Osteocyte (in vitro differentiated cells): ENCODE results near the gene SENP2. TPM values are rescaled to one million over a fixed set of nuclear protein-coding genes. Genes with fewer than 3 reads are reported as not detected.

Experiments used
- DNase-seq: peaks from one replicate; pipeline ENCODE4 v3.0.0; 2021; ENCODE audit warnings: mixed read lengths; ENCODE audit not compliant: unreplicated experiment; ENCODE audit errors: extremely low spot score
- H3K27ac Mint-ChIP-seq: one replicate; pipeline ENCODE4 v1.8.0; 2021; ENCODE audit warnings: mild to moderate bottlenecking, mixed read lengths; ENCODE audit not compliant: unreplicated experiment
- H3K27me3 Mint-ChIP-seq: one replicate; pipeline ENCODE4 v1.8.0; 2021; ENCODE audit warnings: mixed read lengths; ENCODE audit not compliant: unreplicated experiment
- H3K36me3 Mint-ChIP-seq: one replicate; pipeline ENCODE4 v1.8.0; 2021; ENCODE audit warnings: mixed read lengths; ENCODE audit not compliant: unreplicated experiment
- H3K4me1 Mint-ChIP-seq: one replicate; pipeline ENCODE4 v1.8.0; 2021; ENCODE audit warnings: mixed read lengths; ENCODE audit not compliant: unreplicated experiment
- H3K4me3 Mint-ChIP-seq: one replicate; pipeline ENCODE4 v1.8.0; 2021; ENCODE audit warnings: mild to moderate bottlenecking, moderate library complexity, mixed read lengths; ENCODE audit not compliant: unreplicated experiment
- H3K9me3 Mint-ChIP-seq: one replicate; pipeline ENCODE4 v1.8.0; 2021; ENCODE audit warnings: mixed read lengths; ENCODE audit not compliant: unreplicated experiment
- total RNA-seq: library from RNA; stranded (reverse); gene quantifications from 2 replicates; pipeline ENCODE4 v1.2.1, GENCODE V29; 2021
- TF ChIP-seq, protein P1 (sequence below): fragments of 200-600 bp; sonication (generic); IDR thresholded peaks from 2 replicates; pipeline ENCODE4 v1.5.0; 2021; ENCODE audit warnings: antibody characterized with exemption, mild to moderate bottlenecking, moderate library complexity

SENP2 gene
- total RNA-seq, 1 donor from 2014 or later: 42.7 TPM

DNA sequence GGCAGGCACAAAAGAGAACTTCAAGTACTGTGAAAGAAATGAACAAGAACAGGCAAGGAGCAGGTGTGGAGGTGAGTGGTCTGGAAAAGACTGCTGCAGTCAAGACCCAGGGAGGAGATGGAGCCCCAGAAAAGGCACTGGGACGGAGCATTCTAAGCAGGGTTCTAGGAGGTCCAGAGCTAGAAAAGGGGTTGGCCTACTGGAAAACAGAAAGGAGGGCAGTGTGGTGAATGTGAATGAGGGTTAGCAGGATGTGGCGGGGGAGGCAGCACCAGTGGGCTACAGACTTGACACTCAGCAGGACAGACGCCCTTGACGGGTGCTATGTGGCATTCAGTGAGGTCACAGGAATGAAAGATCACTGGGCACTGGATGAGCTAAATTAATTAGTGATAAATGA is 75.7 kb downstream of the SENP2 start:
- peaks cover 3% of the 10 kb centered on the region for H3K9me3 Mint-ChIP-seq
- peak; percentile 46 for DNase-seq
- peak overlapping the region; percentile 17 for H3K27ac Mint-ChIP-seq
- H3K4me3 Mint-ChIP-seq: no peak overlapping the region
- H3K36me3 Mint-ChIP-seq: peaks cover 35% of the 10 kb centered on the region
- TF ChIP-seq, protein P1, sequence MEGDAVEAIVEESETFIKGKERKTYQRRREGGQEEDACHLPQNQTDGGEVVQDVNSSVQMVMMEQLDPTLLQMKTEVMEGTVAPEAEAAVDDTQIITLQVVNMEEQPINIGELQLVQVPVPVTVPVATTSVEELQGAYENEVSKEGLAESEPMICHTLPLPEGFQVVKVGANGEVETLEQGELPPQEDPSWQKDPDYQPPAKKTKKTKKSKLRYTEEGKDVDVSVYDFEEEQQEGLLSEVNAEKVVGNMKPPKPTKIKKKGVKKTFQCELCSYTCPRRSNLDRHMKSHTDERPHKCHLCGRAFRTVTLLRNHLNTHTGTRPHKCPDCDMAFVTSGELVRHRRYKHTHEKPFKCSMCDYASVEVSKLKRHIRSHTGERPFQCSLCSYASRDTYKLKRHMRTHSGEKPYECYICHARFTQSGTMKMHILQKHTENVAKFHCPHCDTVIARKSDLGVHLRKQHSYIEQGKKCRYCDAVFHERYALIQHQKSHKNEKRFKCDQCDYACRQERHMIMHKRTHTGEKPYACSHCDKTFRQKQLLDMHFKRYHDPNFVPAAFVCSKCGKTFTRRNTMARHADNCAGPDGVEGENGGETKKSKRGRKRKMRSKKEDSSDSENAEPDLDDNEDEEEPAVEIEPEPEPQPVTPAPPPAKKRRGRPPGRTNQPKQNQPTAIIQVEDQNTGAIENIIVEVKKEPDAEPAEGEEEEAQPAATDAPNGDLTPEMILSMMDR: no peak
- peaks cover 43% of the 10 kb centered on the region for H3K4me1 Mint-ChIP-seq
- no peaks in the 10 kb centered on the region for H3K27me3 Mint-ChIP-seq

DNA sequence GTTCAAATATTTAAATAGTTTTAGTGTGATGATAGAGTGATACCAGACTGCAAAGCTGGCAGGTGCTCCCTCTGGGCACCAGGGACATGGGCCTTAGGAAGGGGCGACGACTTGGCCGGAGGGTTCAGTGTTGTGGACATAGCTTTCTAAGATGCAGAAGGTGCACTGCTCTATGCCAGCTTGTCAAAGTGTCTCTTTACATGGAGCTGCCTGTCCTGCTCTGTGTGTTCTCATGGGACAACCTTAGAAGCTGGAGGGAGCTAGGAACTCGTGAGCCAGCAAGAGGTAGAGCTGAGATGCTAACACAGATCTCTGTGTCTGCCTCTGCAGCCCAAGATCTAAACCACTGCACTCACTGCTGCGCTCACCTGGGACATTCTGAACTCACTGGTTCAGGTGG is 77.8 kb downstream of the SENP2 start:
- TF ChIP-seq, protein P1: no peak
- no peak overlapping the region for H3K27ac Mint-ChIP-seq
- H3K4me3 Mint-ChIP-seq: no peak overlapping the region
- peaks cover 3% of the 10 kb centered on the region for H3K9me3 Mint-ChIP-seq
- H3K27me3 Mint-ChIP-seq: no peaks in the 10 kb centered on the region
- H3K36me3 Mint-ChIP-seq: peaks cover 39% of the 10 kb centered on the region
- peaks cover 21% of the 10 kb centered on the region for H3K4me1 Mint-ChIP-seq
- DNase-seq: peak; percentile 34

DNA sequence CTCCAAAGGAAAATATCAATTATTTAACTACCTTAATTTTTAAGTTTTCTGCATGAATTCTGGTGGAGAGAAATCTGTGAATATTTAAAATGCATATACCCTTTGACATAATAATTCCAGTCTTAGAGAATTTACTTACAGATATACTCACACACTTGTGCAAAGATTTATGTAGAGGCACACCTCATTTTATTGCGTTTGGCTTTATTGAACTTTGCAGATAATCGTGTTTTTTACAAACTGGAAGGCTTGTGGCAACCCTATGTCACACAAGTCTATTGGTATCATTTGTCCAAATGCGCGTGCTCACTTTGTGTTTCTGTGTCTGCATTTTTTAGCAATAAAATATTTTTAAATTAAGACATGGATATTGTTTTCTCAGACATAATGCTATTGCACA is 81.5 kb downstream of the SENP2 start:
- no peak for DNase-seq
- Mint-ChIP-seq H3K36me3 (peaks cover 38% of the 10 kb centered on the region), H3K4me1 (no peaks in the 10 kb centered on the region), H3K4me3 (no peak overlapping the region), H3K27ac (no peak overlapping the region), H3K27me3 (no peaks in the 10 kb centered on the region), H3K9me3 (peaks cover 3% of the 10 kb centered on the region)
- TF ChIP-seq, protein P1: no peak

DNA sequence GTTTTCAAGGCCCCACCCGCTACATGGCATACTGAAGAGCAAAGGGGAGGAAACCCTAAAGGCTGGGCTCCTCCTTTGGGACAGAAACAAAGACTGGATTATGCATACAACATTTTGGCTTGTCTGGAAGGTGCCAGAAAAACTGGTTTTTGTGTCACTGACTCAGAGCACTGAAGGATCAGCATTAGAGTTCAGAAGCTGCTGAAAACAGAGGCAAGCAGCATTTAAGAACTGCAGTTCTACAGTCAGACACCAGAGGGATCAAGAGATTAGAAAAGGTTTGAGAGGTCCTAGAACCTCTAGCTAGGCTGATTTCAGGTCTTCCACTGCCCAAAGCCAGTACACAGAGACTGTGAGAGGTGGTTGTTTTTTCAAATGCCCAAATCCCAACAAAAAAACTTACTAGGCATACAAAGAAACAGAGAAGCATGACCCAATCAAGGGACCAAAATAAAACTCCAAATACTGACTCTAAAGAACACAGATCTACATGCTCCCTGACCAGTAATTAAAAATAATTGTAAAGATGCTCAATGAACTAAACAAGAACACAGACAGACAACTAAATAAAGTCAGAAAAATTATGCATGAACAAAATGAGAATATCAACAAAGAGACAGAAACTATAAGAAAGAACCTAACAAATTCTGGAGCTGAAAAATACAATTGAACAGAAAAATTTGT is 91.2 kb downstream of the SENP2 start:
- DNase-seq: no peak
- Mint-ChIP-seq H3K9me3 (peaks cover 9% of the 10 kb centered on the region), H3K27ac (no peak overlapping the region), H3K36me3 (peaks cover 70% of the 10 kb centered on the region), H3K27me3 (no peaks in the 10 kb centered on the region), H3K4me1 (peaks cover 5% of the 10 kb centered on the region), H3K4me3 (no peak overlapping the region)
- TF ChIP-seq, protein P1: peak; percentile 79

DNA sequence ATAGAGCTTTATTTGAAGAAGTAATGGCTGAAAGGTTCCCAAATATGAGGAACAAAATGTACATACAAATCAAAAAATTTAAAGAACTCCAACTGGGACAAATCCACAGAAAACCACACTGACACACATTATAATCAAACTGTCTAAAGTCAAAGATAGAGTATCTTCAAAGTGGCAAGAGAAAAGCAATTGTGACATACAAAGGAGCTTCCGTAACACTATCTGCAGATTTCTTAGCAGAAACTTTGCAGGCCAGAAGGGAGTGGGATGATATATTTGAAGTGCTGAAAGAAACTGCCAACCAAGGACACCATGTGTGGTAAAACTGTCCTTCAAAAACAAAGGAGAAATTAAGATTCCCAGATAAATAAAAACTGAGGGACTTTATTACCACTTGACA is 91.9 kb downstream of the SENP2 start:
- peak overlapping the region; percentile 20 for H3K27ac Mint-ChIP-seq
- TF ChIP-seq, protein P1: no peak
- no peak overlapping the region for H3K4me3 Mint-ChIP-seq
- H3K9me3 Mint-ChIP-seq: peaks cover 13% of the 10 kb centered on the region
- no peaks in the 10 kb centered on the region for H3K27me3 Mint-ChIP-seq
- DNase-seq: no peak
- peaks cover 72% of the 10 kb centered on the region for H3K36me3 Mint-ChIP-seq
- peaks cover 5% of the 10 kb centered on the region for H3K4me1 Mint-ChIP-seq
